HG03103 (cell line): ENCODE data around the gene SHOX.
"Not testable (repeated sequence)": the region's sequence is repeated elsewhere in the genome, so short reads cannot be mapped to it uniquely, and the experiment has no call there.

Experiments
- ATAC-seq: cut with Tn5 transposase; IDR thresholded peaks from one replicate; pipeline ENCODE4 v1.9.1; 2021; ENCODE audit warnings: low read depth; ENCODE audit not compliant: unreplicated experiment

The SHOX gene

DNA sequence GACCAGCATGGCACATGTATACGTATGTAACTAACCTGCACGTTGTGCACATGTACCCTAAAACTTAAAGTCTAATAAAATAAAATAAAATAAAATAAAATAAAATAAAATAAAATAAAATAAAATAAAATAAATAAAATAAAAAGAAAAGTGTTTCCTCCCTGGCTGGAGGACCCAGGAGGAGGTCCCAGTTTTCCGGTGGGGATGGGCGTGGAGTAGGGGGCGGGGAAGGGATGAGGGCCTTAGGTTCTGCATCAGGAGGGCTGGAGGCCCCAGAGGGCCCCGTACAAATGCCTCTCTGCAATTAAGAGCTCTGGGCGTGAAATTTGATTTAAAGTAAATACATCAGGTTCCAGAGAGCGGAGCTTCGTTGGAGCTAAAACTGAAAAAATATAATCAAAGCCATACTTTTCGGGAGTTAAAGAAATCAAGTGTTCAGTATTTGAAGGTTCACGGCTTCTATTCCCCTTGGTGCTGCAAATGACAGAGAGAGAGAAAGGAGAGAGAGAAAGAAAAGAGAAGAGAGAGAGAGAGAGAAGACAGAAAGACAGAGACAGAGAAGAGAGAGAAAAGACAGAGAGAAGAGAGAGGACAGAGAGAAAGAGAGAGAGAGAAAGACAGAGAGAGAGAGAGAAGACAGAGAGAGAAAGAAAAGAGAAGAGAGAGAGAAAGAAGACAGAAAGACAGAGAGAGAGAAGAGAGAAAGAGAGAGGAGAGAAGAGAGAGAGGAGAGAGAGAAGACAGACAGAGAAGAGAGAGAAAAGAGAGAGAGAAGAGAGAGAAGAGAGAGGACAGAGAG, 8.7 kb upstream of the SHOX start:
- ATAC-seq, result no peak

DNA sequence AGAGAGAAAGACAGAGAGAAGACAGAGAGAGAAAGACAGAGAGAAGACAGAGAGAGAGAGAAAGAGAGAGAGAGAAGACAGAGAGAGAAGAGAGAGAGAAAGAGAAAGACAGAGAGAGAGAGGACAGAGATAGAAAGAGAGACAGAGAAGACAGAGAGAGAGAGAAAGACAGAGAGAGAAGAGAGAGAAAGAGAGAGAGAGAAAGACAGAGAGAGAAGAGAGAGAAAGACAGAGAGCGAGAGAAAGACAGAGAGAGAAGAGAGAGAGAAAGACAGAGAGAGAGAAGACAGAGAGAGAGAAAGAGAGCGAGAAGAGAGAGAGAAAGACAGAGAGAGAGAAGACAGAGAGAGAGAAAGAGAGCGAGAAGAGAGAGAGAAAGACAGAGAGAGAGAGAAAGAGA, 7.8 kb upstream of the SHOX start:
- not testable (repeated sequence) for ATAC-seq

DNA sequence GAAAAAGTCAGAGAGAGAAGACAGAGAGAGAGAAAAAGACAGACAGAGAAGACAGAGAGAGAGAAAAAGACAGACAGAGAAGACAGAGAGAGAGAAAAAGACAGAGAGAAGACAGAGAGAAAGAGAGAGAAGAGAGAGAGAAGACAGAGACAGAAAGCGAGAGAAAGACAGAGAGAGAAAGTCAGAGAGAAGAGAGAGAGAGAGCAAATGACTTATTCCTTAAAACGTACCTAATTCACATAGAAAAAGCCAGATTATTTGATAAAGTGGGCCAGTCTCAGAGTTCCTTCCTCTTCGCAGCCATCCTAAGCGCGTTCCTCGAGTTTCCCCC, 7.4 kb upstream of the SHOX start:
- ATAC-seq, result no peak

DNA sequence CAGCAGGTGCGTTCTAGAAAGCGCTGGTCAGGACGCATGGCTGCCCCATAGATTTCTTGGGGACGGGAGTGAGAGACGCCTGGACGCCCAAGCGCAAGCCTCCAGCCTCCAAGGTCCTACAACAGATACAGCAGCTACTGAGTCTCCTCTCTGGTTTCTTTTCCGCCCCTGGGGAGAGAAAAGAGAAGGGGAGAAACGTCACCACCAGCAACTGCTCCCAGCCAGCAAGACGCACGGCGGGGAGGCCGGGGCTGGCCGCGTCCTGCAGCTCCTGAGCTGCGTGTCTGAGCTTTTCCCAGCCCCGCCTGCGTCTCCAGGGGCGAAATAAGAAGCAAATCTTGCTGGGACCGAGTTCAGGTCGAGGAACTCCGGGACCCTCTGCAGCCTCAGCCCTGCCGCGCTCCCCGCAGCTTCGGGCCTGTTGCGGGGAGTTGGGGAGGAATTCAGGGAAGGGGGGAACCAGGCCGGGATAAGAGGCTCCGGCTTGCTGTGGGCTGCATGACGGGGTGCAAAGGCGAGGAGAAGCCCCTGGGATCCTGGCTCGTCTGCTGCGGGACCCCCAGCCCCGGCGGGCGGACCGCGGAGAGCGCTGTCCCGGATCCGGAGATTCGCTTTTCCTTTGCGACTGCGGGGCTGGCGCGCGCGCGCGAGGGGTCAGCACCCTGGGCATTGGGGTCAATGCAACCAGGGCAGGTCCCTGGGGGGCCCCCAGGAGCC, 6.8 kb upstream of the SHOX start:
- ATAC-seq, result no peak

DNA sequence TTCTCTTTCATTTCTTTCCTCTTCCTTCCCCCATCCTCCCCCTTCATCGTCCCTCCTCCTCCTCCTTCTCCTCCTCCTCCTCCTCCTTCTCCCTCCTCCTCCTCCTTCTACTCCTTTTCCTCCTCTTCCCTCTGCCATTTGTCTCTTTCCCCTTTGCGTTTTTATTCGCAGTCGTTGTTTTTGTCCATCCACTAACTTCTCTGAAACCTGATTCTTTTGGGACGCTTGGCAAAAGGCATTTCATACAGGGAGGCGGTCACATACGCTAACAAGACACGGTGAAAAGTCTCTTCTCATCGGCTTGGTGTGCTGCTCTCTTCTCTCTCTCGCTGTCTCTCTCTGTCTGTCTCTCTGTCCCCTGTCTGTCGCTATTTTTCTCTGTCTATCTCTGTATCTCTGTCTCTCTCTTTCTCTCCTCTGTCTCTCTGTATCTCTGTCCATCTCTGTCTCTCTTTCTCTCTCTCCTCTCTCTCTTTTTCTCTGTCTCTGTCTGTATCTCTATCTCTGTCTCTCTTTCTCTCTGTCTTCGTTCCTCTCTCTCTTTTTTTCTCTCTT, 5.4 kb upstream of the SHOX start:
- ATAC-seq, result no peak

DNA sequence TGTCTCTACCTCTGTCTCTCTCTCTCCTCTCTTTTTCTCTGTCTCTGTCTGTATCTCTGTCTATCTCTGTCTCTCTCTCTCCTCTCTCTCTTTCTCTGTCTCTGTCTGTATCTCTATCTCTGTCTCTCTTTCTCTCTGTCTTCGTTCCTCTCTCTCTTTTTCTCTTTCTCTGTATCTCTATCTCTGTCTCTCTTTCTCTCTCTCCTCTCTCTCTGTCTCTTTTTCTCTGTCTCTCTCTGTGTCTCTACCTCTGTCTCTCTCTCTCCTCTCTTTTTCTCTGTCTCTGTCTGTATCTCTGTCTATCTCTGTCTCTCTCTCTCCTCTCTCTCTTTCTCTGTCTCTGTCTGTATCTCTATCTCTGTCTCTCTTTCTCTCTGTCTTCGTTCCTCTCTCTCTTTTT, 4.5 kb upstream of the SHOX start:
- ATAC-seq, result not testable (repeated sequence)

DNA sequence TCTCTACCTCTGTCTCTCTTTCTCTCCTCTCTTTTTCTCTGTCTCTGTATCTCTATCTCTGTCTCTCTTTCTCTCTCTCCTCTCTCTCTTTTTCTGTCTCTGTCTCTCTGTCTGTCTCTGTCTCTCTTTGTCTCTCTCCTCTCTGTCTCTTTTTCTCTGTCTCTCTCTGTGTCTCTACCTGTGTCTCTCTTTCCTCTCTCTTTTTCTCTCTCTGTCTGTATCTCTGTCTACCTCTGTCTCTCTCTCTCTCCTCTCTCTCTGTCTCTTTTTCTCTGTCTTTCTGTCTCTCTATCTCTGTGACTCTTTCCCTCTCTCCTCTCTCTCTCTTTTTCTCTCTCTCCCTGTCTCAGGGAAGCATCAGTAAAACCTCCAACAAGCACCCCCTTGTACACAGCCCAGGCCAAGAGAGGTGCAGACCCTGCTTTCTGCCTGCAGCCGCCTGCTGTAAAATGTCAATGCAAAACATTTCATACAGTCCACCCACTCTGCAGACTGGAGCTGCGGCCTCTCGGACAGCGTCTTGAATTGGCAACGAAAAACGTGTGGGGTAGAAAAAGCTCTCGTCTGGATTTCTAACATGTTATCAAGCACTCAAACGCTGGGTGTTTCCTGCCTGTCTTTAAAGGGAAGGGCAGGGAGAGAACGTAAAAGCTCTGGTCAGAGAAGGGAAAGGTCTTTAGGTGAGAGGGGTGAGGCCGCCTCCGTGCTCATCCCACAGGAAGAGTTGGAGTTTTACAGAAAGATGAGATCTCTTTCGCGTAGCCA, 3.7 kb upstream of the SHOX start:
- ATAC-seq, result no peak

DNA sequence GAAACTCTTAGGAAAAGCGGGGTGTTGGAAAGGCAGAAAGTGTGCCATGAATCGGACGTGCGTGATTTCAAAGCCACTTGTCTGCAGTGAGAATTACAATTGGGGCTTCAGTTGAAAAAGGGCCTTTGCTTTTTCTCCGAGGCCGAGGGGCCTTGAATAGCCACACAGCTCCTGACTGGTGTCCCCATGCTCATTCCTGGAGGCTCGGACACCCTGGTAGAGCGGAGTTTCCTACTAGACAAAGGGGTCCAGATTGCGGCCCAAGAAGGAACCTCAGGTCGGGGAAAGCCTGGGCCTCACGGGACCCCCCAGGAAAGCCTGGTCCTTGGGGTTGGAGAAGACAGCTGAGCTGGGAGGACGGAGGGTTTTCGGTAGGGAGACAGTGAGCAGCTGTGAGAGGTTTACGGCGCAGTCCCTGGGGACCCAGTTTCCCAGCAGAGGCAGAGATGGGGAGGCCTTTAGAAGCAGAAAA, 3.0 kb upstream of the SHOX start:
- no peak for ATAC-seq

DNA sequence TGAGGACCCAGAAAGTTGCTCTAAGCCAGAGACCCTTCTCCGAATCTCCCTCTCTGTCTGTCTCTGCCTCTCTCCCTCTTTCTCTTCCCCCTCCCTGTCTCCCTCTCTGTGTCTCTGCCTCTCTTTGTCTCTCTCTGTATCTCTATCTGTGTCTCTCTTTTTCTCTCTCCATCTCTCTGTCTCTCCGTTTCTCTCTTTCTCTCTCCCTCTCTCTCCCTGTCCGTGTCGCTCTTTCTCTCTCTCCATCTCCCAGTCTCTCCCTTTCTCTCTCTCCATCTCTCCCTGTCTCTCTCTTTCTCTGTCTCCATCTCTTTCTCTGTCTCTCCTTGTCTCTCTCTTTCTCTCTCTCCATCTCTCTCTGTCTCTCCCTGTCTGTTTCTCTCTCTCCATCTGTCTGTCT, 2.6 kb upstream of the SHOX start:
- no peak for ATAC-seq

DNA sequence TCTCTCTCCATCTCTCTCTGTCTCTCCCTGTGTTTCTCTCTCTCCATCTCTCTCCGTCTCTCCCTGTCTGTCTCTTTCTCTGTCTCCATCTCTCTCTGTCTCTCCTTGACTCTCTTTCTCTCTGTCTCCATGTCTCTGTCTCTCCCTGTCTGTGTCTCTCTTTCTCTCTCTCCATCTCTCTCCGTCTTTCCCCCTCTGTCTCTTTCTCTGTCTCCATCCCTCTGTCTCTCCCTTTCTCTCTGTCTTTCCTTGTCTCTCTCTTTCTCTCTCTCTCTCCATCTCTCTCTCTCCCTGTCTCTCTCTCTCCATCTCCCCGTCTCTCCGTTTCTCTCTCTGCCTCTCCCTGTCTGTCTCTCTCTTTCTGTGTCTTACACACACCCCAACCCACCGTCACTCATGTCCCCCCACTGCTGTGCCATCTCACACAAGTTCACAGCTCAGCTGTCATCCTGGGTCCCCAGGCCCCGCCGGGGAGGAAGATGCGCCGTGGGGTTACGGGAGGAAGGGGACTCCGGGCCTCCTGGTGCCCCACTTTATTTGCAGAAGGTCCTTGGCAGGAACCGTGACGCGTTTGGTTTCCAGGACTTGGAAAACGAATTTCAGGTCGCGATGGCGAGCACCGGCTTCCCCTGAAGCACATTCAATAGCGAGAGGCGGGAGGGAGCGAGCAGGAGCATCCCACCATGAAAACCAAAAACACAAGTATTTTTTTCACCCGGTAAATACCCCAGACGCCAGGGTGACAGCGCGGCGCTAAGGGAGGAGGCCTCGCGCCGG, 1.2 kb upstream of the SHOX start:
- ATAC-seq, result no peak

DNA sequence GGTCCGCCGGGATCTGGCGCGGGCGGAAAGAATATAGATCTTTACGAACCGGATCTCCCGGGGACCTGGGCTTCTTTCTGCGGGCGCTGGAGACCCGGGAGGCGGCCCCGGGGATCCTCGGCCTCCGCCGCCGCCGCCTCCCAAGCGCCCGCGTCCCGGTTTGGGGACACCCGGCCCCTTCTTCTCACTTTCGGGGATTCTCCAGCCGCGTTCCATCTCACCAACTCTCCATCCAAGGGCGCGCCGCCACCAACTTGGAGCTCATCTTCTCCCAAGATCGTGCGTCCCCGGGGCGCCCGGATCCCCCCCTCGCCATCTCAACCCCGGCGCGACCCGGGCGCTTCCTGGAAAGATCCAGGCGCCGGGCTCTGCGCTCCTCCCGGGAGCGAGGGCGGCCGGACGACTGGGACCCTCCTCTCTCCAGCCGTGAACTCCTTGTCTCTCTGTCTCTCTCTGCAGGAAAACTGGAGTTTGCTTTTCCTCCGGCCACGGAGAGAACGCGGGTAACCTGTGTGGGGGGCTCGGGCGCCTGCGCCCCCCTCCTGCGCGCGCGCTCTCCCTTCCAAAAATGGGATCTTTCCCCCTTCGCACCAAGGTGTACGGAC, 482 bp upstream of the SHOX start:
- ATAC-seq, result no peak

DNA sequence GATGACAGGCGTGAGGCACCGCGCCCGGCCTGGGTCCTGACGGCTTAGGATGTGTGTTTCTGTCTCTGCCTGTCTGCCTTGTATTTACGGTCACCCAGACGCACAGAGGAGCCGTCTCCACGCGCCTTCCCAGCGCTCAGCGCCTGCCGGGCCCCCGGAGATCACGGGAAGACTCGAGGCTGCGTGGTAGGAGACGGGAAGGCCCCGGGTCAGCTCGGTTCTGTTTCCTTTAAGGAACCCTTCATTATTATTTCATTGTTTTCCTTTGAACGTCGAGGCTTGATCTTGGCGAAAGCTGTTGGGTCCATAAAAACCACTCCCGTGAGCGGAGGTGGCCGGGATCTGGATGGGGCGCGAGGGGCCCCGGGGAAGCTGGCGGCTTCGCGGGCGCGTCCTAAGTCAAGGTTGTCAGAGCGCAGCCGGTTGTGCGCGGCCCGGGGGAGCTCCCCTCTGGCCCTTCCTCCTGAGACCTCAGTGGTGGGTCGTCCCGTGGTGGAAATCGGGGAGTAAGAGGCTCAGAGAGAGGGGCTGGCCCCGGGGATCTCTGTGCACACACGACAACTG, 1.3 kb downstream of the SHOX start:
- no peak for ATAC-seq

DNA sequence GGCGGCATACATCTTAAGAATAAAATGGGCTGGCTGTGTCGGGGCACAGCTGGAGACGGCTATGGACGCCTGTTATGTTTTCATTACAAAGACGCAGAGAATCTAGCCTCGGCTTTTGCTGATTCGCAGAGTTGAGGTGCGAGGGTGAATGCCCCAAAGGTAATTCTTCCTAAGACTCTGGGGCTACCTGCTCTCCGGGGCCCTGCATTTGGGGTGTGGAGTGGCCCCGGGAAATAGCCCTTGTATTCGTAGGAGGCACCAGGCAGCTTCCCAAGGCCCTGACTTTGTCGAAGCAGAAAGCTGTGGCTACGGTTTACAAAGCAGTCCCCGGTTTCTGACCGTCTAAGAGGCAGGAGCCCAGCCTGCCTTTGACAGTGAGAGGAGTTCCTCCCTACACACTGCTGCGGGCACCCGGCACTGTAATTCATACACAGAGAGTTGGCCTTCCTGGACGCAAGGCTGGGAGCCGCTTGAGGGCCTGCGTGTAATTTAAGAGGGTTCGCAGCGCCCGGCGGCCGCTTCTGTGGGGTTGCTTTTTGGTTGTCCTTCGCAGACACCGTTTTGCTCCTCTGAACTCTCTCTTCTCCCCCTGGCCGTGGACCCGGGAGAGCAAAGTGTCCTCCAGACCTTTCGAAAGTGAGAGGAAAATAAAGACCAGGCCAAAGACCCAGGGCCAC, 1.9 kb downstream of the SHOX start:
- no peak for ATAC-seq

DNA sequence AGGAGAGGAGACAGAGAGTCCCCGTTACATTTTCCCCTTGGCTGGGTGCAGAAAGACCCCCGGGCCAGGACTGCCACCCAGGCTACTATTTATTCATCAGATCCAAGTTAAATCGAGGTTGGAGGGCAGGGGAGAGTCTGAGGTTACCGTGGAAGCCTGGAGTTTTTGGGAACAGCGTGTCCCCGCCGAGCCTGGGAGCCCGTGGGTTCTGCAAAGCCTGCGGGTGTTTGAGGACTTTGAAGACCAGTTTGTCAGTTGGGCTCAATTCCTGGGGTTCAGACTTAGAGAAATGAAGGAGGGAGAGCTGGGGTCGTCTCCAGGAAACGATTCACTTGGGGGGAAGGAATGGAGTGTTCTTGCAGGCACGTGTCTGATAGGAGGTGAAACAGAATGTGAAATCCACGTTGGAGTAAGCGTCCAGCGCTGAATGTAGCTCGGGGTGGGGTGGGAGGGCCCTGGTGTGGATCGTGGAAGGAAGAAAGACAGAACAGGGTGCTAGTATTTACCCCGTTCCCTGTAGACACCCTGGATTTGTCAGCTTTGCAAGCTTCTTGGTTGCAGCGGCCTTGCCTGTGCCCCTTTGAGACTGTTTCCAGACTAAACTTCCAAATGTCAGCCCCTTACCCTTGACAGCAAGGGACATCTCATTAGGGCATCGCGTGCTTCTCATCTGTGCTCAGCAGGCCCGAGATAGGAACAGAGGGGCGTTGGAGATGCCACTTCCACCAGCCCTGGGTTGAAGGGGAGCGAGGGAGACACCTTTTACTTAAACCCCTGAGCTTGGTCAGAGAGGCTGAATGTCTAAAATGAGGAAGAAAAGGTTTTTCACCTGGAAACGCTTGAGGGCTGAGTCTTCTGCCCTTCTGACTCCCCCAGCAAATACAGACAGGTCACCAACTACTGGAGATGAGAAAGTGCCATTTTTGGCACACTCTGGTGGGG, 2.7 kb downstream of the SHOX start:
- ATAC-seq, result no peak

DNA sequence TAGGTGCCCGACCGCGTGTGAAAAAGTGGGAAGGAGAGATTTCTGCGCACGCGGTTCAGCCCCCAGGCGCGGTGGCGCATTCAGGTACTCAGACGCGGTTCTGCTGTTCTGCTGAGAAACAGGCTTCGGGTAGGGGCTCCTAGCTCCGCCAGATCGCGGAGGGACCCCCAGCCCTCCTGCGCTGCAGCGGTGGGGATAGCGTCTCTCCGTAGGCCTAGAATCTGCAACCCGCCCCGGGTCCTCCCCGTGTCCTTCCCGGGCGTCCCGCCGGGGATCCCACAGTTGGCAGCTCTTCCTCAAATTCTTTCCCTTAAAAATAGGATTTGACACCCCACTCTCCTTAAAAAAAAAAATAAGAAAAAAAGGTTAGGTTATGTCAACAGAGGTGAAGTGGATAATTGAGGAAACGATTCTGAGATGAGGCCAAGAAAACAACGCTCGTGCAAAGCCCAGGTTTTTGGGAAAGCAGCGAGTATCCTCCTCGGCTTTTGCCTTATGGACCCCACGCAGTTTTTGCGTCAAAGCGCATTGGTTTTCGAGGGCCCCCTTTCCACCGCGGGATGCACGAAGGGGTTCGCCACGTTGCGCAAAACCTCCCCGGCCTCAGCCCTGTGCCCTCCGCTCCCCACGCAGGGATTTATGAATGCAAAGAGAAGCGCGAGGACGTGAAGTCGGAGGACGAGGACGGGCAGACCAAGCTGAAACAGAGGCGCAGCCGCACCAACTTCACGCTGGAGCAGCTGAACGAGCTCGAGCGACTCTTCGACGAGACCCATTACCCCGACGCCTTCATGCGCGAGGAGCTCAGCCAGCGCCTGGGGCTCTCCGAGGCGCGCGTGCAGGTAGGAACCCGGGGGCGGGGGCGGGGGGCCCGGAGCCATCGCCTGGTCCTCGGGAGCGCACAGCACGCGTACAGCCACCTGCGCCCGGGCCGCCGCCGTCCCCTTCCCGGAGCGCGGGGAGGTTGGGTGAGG, 3.7 kb downstream of the SHOX start:
- ATAC-seq, result no peak

DNA sequence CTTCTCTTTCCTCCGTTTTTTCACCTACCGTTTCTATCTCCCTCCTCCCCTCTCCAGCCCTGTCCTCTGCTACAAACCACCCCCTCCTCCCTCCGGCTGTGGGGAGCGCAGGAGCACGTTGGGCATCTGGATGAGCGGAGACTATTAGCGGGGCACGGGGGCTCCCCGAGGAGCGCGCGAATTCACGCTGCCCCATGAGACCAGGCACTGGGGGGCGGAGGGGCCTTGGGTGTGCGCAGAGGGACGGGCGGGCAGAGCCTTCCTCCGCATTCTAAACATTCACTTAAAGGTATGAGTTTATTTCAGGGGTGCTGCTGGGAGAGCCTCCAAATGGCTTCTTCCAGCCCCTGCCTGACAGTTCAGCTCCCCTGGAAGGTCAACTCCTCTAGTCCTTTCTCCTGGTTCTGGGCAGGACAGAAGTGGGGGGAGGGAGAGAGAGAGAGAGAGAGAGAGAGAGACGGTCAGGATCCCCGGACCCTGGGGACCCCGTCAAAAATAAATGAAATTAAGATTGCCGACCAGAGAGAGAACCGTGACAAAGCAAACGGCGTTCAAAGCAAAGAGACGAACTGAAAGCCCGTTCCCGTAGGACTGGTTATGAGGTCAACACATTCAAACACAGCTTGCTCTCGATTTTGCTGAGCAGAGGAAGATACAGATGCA, 5.0 kb downstream of the SHOX start:
- ATAC-seq, result no peak
